Activated T-cell treated with anti-CD3 and anti-CD28 coated beads for 48 hours (primary cell): ENCODE measurements around the gene AEN.

Source experiments
- DNase-seq: peaks from one replicate; pipeline ENCODE4 v3.0.0-alpha.2; 2020; ENCODE audit warnings: low read depth

Gene AEN, protein sequence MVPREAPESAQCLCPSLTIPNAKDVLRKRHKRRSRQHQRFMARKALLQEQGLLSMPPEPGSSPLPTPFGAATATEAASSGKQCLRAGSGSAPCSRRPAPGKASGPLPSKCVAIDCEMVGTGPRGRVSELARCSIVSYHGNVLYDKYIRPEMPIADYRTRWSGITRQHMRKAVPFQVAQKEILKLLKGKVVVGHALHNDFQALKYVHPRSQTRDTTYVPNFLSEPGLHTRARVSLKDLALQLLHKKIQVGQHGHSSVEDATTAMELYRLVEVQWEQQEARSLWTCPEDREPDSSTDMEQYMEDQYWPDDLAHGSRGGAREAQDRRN

DNA sequence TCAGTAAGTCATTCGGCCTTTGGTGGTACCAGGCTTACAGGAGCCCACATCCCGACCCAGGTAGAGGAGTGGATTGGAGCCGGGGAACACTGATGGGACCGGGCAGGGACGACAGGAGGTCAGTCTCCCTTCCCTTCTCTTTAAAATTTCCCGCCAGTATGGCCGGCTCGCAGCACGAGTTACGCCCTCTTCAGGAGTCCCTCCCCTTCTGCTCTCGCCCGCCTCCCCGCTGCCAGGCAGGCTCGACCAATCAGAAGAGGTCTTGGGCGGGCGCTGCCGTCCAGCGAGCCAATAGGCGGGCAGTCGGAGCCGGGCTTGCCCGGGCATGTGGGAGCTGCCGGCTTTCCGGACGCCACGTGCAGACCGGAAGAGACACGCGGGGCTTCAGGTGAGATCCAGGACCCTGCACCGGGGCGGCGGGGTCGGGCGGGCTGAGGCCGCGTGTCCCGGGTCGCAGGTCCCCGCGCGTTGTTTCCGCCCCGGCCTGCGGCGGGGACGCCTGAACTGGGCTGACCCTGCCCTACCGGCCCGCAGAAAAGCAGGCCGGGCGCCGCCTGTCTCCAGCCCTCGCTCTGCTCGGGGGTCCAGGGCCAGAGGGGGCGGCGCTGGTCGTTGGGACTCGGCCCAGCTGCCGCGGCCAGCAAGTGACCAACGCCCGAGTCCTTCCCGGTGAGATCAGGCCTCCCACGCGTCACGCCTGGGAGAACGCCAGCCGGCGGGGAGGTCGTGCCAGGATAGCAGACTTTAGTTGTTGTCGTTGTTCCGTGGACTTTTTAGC, at the start of gene AEN:
Gene AEN, plus strand, starts transcription at position 346 of the 778 bp plus-strand sequence. CDS start 4,870 bp downstream, outside the sequence.
- peak; percentile 94 for DNase-seq

DNA sequence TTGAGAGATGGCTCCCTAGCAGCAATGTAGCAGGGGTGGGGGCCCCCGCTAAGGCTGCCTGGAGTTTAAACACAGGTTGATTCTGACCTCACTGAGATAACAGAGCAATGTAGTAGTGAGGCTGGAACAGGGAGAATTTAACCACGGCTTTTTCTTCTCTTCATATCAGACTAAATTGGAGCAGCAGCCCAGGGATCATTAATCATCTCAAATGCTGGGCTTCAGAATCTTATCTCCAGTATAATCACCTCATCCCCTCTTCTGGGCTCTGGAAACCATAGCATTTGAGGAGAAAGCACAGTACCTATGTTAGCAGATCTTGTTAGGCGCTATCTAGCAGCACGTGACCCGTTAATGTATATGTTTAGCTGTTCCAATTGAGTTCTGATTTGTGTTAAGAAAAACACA, 49.3 kb upstream of the AEN start:
- no peak for DNase-seq

DNA sequence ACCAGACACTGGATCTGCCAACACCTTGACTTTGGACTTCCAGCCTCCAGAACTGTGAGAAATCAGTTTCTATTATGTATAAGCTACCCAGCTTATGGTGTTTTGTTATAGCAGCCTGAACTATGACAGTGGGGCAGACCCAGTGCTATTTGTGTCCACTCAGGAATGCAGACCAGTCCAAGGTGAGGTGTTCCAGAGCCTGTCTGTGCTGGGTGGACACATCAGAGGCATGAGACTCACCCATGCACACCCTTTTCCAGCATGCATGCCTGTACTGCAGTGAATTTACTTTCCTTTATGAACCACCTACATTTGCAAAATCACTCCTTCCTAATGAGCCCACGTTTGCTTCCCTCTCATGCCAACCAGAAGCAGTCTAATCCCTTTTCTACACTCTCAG, 47.1 kb upstream of the AEN start:
- no peak for DNase-seq

DNA sequence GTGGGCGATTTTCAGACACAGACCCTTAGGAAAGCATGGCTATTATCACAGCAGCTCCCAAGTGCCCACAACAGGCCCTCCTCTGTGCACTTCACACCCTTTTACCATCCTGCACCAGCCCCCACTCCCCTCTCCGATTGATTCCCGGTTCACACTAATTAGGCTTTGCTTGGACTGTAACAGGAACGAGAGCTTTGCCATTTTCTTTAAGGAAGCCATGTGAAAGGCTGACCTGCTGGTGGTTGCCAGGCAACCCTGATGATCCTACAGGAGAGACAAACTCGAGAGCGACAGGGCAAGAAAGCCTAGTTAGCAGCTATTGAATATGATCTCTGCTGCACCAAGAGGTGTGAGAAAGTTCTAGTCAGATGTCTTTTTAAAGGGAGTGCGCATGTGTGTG, 46.5 kb upstream of the AEN start:
- no peak for DNase-seq

DNA sequence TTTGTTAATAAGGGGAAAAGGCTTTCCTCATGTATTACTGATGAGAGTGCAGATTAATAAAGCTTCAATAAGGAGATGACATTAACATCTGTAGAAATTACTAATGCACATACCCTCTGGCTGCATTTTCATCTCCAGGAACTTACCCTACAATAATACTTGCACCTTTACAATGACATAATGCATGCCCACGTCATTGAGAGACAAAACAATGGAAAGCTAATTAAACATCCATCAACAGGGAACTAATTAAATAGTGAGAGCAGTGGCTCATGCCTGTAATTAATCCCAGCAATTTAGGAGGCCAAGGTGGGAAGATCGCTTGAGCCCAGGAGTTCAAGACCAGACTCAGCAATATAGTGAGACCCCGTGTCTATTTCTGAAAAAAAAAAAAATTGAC, 41.8 kb upstream of the AEN start:
- no peak for DNase-seq

DNA sequence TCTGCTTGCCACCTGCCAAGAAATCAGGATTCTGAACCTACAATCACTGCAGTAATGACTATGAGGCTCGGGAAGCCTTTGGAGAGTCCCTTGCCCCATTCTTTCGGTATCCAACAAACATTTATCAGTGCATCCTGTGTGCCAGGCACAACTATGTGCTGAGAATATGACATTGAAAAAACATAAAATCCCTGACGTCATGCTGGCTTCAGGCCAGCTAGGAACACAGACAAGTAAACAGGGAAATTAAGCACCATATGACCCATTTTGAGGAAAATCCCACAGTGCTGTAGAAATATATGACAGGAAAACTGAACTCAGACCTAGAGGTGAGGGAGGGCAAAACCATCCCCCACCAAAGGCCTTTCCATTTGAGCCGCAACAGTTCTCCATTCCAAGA, 40.6 kb upstream of the AEN start:
- no peak for DNase-seq

DNA sequence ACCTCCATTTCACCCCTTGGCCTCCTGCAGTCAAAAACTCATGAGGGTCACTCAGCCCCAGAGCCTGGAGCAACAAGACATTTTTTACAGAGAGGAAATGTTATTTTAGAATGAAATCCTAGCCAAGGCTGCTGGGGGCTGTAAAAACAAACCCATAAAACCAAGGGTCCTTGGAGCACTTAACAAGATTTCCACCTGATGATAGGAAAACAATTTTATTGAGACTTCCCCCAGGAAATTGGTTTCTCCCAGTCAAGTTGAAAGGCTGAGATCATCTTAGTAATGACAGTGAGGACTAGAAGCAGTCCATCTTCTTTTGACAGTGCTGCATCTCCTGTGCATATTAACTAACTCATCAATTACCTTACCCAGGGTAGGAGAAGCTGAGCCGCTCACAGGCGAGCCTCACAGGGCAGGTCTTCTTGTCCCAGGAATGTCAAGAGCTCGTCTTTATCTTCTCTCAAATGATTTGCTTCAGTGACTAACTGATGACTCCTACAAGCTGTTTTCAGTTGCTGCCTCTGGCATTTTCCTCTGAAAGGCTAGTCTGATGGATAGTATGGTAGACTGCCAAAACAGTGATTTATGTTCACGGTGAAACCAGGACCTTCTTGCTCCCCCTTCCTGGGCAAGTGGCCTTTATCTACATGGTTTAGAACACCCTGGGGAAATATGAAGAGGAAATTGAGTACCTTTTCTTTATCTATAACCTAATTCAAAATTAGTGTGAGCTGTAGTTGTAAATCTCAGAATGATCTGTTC, 34.6 kb upstream of the AEN start:
- DNase-seq: no peak

DNA sequence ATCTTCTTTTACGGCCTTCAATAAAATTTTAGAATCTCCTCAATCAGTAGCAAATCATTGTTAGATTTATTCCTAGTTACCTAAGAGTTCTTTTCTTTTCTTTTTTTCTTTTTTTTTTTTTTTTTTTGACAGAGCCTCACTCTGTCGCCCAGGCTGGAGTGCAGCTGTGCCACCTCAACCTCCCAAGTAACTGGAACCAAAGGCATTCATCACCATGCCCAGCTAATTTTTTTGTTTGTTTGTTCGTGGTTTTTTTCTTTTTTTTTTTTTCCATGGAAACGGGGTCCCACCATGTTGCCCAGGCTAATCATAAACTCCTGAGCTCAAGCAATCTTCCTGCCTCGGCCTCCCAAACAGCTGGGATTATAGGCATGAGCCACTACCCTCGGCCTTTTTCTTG, 30.4 kb upstream of the AEN start:
- DNase-seq: no peak

DNA sequence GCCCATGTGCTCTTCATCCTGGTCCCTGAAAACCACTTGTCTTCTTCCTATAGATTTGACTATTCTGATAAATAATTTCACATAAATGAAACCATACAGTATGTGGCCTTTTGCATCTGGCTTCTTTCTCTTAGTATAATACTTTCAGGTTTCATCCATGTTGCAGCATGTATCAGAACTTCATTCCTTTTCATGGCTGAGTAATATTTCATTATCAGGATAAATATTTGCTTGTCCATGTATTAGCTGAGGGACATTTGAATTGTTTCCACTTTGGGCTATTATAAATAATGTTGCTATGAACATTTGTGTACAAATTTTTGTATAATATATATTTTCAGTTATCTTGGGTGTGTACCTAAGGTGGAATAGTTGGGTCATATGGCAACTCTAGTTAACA, 29.8 kb upstream of the AEN start:
- no peak for DNase-seq

DNA sequence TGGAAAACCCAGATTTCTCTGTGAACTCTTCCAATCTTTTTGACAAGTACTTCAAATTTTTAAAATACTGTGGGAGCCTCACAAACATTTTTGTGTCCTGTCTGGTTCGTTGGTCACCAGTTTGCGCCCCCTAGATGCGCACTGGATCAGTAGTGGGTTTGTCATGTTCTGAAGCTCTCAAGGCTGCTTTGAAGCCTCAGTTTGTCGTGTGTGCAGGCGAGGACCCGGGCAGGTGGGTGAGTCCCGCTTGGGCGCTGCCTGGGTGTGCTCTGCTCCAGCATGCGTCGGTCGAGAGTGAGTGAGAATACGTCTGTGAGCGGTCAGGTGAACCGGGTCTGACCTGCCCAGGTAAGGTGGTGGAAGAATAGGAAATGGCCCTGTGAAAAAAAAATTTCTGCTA, 17.3 kb upstream of the AEN start:
- no peak for DNase-seq

DNA sequence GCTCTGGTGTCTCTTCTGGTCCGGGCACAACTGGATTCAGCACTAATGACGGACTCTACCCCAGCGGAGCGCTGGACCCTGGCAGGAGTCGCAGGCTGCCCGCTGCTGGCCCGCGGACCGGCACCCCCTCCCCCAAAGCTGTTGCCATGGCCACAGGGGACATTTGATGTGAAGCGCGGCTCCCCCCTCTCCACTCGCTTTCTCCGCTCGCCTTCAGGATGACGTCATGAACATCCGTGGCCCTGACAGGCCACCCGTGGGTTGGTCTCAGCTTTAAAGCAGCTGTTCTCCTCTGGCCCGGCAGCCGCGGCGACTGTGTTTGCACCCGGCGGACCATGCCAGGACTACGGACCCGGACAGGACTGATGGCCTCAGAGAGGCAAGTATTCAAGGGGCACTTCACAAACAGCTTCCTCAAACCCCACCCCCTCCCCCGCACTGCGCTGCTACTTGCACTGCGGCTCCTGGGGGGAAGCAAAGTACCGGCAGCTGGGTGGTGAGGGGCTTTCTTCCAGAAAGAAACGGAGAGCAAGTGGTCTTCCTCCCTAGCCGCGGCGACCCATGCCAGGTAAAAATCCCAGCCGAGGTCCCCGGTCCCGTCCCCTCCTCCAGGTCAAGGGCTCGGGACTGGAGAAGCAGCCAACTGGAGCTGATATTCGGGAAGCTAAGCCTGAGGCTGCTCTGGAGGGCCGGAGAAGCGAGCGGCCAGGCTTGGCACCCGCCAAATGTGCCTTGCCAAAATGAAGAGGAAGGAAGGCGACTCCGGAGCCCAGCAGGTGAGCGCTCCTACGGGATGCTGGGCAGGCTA, 16.6 kb upstream of the AEN start:
- DNase-seq: no peak

DNA sequence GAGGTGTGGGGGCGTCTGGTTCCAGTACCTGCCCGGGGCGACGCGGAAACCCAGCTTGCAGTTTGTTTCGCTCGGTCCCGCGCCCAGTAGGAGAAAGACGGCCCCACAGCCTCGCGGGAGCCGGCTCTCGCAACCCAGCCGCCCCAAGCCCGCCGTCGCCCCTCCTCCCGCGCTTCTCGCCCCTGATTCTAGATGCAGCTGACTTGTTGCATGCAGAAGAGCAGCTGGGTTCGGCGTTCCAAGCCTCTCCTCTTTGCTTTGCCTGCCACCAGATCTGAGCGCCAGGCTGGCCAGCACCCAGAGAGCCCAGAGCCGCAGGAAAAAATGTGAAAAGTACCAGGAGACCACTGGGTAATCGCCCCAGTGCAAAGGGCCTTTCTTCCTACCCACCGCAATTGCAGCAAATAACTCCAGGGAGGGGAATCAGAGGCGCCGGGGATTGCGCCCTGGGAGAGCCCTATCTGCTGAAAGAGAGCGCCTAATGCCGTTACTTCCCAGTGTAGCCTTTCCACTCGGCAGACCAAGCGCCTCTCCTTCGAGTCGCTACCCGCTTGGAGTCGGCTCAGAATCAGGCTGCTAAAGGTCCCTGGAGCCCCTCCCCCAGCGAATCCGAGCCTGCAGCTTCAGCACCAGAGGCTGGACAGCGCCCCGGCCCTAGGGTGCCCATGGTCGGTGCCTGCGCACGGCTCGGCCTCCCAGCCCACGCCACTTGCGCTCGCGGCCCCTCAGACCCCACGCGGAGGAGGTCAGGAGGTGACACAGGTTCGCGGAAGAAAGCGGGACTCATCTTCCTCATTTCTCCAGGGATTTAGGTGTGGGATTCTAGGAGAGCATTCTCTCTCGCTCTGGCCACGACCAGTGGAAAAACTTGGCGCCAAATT, 15.7 kb upstream of the AEN start:
- peak; percentile 40 for DNase-seq

DNA sequence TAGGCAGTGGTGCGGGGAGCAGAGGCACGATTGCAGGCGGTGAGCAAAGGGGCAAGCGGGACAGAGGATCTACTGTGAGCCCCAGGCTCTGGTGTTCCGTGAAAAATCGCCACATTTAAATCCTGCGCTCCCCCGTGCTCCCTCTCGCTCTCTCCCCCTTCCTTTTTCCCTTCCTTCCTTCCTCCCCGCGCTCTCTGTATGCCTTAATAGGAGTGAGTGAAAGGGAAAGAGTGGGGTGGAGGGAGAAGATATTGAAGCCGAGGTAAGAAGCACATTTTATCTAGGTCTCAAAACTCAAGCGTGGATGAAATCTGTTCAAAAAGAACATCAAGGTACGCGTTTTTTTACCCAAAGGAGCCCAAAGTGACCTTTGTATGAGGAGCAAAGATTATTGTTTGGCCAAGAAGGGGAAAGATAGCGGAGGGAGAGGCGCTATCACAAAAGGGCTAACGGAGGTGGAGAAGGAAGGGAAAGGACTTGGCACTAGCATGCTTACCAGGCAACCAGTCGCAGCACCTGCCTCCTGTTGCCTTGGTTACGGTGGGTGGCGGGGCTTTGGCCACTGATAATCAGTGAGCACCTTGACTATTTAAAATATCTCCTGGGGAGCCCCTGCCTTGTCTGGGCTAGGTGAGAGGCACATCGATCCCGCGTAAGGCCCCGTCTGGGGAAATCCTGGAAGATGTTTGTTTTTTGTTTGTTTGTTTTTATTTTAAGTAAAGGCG, 14.9 kb upstream of the AEN start:
- DNase-seq: no peak

DNA sequence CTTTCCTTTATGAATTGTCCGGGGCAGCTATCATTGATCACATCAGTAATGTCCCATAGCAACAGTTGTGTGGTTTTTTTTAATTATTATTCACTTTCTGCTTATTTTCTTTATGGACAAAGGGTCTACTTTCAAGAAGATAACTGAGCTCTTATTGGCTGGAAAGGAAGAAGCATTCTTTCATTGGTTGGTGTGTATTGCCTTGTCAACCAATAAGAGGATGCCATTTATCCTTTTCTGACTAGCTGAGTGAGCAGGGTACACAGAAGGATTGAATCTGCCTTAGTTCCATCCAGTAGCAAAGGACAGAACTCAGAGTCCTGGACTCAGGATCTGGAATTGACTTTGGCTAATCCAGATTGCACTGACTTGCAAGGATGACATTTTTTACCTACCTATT, 13.2 kb upstream of the AEN start:
- DNase-seq: no peak

DNA sequence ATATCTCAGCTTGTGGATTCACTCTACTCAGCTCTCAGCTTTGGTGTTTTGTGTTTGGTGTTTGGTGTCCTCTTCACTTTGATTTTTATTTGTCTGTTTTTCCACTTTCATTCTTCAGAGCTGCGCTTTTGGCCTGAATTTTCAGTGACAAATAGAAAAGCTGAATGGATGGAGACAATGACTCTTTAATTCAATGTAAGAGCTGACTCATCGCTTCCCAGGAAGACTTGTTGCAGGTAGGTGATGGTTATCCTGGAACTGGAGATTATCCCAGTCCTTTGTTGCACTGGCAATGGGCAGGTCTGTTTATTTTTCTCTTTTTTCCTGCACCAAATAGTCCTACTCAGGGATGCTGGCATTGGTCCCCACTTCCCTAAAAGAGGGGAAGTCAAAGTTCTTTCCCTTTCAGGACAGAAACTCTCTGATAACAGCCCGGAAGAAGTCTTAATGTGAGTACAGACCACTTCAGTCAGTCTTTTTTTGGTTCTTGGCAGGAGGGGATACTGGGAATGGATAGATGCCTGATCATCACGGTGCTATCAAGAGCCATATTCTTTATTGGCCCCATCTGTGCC, 12.4 kb upstream of the AEN start:
- DNase-seq: no peak

DNA sequence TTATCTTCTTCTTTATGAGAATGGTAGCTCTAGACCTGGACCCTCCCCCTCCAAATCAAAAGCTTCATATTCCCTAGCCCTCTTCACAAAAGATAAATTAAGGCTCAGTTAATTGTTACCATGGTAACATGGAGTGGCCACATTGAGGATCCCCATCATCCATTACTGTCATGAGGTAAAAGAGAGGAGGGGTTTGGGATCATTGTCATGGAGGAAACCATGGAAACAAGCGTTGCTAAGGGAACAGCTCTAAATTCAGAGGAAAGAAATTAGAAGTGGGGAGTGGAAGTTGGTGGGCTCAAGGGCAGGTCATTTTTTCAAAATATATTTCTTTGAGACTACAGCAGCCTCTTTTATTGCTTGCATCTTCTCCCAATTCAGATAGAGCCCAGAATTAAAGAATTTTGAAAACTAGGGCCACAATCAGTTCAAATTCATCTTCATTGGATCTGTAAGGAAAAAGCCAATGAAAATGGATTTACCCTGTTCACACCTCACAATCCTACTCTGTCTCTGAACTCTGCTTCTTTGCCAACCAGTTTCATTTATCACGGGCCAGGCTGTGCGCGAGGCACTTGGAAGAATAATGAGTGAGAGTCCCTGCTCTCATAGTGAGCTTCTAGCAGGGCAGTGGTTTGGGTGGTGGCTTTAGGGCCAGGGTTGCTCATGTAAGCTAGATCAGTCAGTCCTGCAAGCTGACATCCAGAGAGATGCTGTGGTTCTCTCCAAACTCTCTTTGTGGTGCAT, 11.6 kb upstream of the AEN start:
- DNase-seq: no peak

DNA sequence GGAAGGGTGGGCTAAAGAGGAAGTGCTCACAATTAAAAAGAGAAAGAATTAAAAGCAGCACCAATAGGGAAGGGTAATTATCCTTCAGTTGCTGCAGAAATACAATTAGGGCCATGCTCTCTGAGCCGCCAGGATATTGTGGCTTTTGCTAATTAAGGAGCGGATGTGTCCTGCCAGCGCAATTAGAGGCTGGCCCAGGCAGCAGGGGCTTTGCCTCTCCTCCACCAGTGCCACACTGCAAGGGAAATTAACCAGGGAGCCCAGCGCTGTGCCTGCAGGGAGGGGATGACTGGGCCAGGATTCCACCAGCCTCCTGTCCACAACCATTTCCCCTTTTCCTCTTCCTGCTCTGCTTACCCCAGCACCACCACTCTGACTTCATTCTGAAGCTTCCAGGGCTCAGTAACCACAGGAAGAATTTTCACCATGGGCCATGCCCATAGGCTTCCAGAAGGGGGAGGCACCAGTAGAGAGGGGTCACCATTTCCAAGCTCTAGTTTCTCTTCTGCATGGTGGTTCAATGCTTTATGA, 10.4 kb upstream of the AEN start:
- no peak for DNase-seq

DNA sequence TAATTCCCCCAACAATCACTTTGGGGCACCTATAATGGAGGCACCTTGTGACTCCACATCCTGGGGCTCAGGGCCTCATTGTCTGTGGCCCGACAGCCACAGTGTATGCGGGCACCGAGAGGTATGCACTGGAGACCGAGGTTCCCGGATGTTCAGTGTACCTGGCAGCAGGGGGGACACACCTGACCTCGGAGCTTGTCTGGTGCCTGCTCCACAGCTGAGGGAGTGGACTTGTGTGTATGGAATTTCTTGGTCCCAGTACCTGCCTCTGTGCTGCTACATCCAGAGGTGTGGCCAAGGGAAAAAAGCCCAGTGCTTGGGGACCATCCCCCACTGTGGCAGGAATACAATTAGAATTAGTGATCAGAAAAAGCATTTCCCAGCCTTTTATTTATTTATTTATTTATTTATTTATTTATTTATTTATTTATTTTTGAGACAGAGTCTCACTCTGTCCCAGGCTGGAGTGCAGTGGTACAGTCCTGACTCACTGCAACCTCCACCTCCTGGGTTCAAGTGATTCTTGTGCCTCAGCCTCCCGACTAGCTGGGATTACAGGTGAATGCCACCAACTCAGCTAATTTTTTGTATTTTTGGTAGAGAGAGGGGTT, 8.8 kb upstream of the AEN start:
- no peak for DNase-seq
